Activated naive CD8-positive, alpha-beta T cell treated with anti-CD3 and anti-CD28 coated beads, Interleukin-2, amount 50 U/mL, for 24 hours (primary cell): ENCODE results near the gene PLEKHG4B.
"Not testable (repeated sequence)": the region's sequence is repeated elsewhere in the genome, so short reads cannot be mapped to it uniquely, and the experiment has no call there.

Source experiments
- ATAC-seq: fragments of 150-1000 bp; cut with Tn5 transposase; one replicate; pipeline ENCODE4 v1.10.0; 2021
- DNase-seq: peaks from one replicate; pipeline ENCODE4 v3.0.0; 2021
- H3K27ac Mint-ChIP-seq: one replicate; pipeline ENCODE4 v1.8.0; 2021; ENCODE audit warnings: mild to moderate bottlenecking, mixed read lengths
- H3K27me3 Mint-ChIP-seq: one replicate; pipeline ENCODE4 v1.8.0; 2021; ENCODE audit warnings: mixed read lengths
- H3K36me3 Mint-ChIP-seq: one replicate; pipeline ENCODE4 v1.8.0; 2021; ENCODE audit warnings: low read depth, mixed read lengths
- H3K4me1 Mint-ChIP-seq: one replicate; pipeline ENCODE4 v1.8.0; 2021; ENCODE audit warnings: mixed read lengths
- H3K4me3 Mint-ChIP-seq: one replicate; pipeline ENCODE4 v1.8.0; 2021; ENCODE audit warnings: mild to moderate bottlenecking, moderate library complexity, mixed read lengths
- H3K9me3 Mint-ChIP-seq: one replicate; pipeline ENCODE4 v1.8.0; 2021; ENCODE audit warnings: mixed read lengths

Gene PLEKHG4B

GRCh38 chr5:160921-161802, 69.2 kb downstream of the PLEKHG4B start:
- H3K9me3 Mint-ChIP-seq = no peaks in the 10 kb centered on the region
- no peak for DNase-seq
- no peak overlapping the region for H3K4me3 Mint-ChIP-seq
- H3K27me3 Mint-ChIP-seq = no peaks in the 10 kb centered on the region
- ATAC-seq = no peak
- no peaks in the 10 kb centered on the region for H3K36me3 Mint-ChIP-seq
- peaks cover 1% of the 10 kb centered on the region for H3K4me1 Mint-ChIP-seq
- no peak overlapping the region for H3K27ac Mint-ChIP-seq

- no peaks in the 10 kb centered on the region for H3K27me3 Mint-ChIP-seq
- no peaks in the 10 kb centered on the region for H3K9me3 Mint-ChIP-seq
- ATAC-seq = no peak
These were observed 69.8 kb downstream of the PLEKHG4B start for GRCh38 chr5:161803-162110.

GRCh38 chr5:162190-162564, 70.2 kb downstream of the PLEKHG4B start:
- DNase-seq (no peak), ATAC-seq (no peak)
- no peaks in the 10 kb centered on the region for H3K36me3 Mint-ChIP-seq
- H3K4me3 Mint-ChIP-seq = no peak overlapping the region
- H3K9me3 Mint-ChIP-seq = no peaks in the 10 kb centered on the region
- H3K27me3 Mint-ChIP-seq = no peaks in the 10 kb centered on the region
- peaks cover 1% of the 10 kb centered on the region for H3K4me1 Mint-ChIP-seq
- H3K27ac Mint-ChIP-seq = no peak overlapping the region

More at GRCh38 chr5:161803-162110, 69.8 kb downstream of the PLEKHG4B start:
- no peak overlapping the region for H3K4me3 Mint-ChIP-seq
- no peak for DNase-seq
- no peaks in the 10 kb centered on the region for H3K36me3 Mint-ChIP-seq
- peaks cover 1% of the 10 kb centered on the region for H3K4me1 Mint-ChIP-seq
- H3K27ac Mint-ChIP-seq = no peak overlapping the region

- ATAC-seq = no peak
- Mint-ChIP-seq H3K4me3 (no peak overlapping the region), H3K36me3 (no peaks in the 10 kb centered on the region), H3K4me1 (peaks cover 1% of the 10 kb centered on the region), H3K9me3 (no peaks in the 10 kb centered on the region), H3K27ac (no peak overlapping the region), H3K27me3 (no peaks in the 10 kb centered on the region)
- no peak for DNase-seq
These were observed 70.8 kb downstream of the PLEKHG4B start for GRCh38 chr5:162565-163337.

GRCh38 chr5:163338-163620, 71.3 kb downstream of the PLEKHG4B start:
- Mint-ChIP-seq H3K27me3 (no peaks in the 10 kb centered on the region), H3K27ac (no peak overlapping the region), H3K4me3 (no peak overlapping the region), H3K9me3 (no peaks in the 10 kb centered on the region), H3K4me1 (peaks cover 1% of the 10 kb centered on the region), H3K36me3 (no peaks in the 10 kb centered on the region)
- ATAC-seq (no peak), DNase-seq (no peak)

GRCh38 chr5:163841-164240, 71.9 kb downstream of the PLEKHG4B start:
- Mint-ChIP-seq H3K9me3 (no peaks in the 10 kb centered on the region), H3K27me3 (no peaks in the 10 kb centered on the region), H3K4me1 (peaks cover 1% of the 10 kb centered on the region), H3K36me3 (no peaks in the 10 kb centered on the region), H3K27ac (no peak overlapping the region), H3K4me3 (no peak overlapping the region)
- DNase-seq (no peak), ATAC-seq (no peak)

- ATAC-seq = no peak
- Mint-ChIP-seq H3K27me3 (no peaks in the 10 kb centered on the region), H3K4me3 (no peak overlapping the region), H3K36me3 (no peaks in the 10 kb centered on the region), H3K4me1 (peaks cover 1% of the 10 kb centered on the region), H3K27ac (no peak overlapping the region), H3K9me3 (no peaks in the 10 kb centered on the region)
- DNase-seq = no peak
These were observed 72.3 kb downstream of the PLEKHG4B start for GRCh38 chr5:164244-164643.

GRCh38 chr5:164783-165182, 72.8 kb downstream of the PLEKHG4B start:
- H3K27ac Mint-ChIP-seq, H3K9me3 Mint-ChIP-seq, H3K27me3 Mint-ChIP-seq, H3K4me3 Mint-ChIP-seq, DNase-seq, H3K36me3 Mint-ChIP-seq, ATAC-seq, H3K4me1 Mint-ChIP-seq: not testable (repeated sequence)

- Mint-ChIP-seq H3K27me3 (no peaks in the 10 kb centered on the region), H3K36me3 (no peaks in the 10 kb centered on the region), H3K4me1 (no peaks in the 10 kb centered on the region), H3K27ac (no peak overlapping the region), H3K9me3 (no peaks in the 10 kb centered on the region), H3K4me3 (no peak overlapping the region)
- DNase-seq (no peak), ATAC-seq (no peak)
These were observed 74.7 kb downstream of the PLEKHG4B start for GRCh38 chr5:166441-167372.

GRCh38 chr5:167511-167910, 75.5 kb downstream of the PLEKHG4B start:
- Mint-ChIP-seq H3K4me3 (no peak overlapping the region), H3K36me3 (no peaks in the 10 kb centered on the region), H3K27ac (no peak overlapping the region), H3K9me3 (no peaks in the 10 kb centered on the region), H3K4me1 (no peaks in the 10 kb centered on the region), H3K27me3 (no peaks in the 10 kb centered on the region)
- DNase-seq = no peak
- no peak for ATAC-seq

GRCh38 chr5:167982-168660, 76.2 kb downstream of the PLEKHG4B start:
- DNase-seq (no peak), ATAC-seq (no peak)
- no peak overlapping the region for H3K27ac Mint-ChIP-seq
- no peaks in the 10 kb centered on the region for H3K36me3 Mint-ChIP-seq
- no peak overlapping the region for H3K4me3 Mint-ChIP-seq
- no peaks in the 10 kb centered on the region for H3K9me3 Mint-ChIP-seq
- no peaks in the 10 kb centered on the region for H3K4me1 Mint-ChIP-seq
- H3K27me3 Mint-ChIP-seq = no peaks in the 10 kb centered on the region

- H3K36me3 Mint-ChIP-seq = no peaks in the 10 kb centered on the region
- no peak for ATAC-seq
- no peaks in the 10 kb centered on the region for H3K4me1 Mint-ChIP-seq
- no peak overlapping the region for H3K27ac Mint-ChIP-seq
- no peak overlapping the region for H3K4me3 Mint-ChIP-seq
- no peak for DNase-seq
- H3K9me3 Mint-ChIP-seq = no peaks in the 10 kb centered on the region
- H3K27me3 Mint-ChIP-seq = no peaks in the 10 kb centered on the region
These were observed 77.2 kb downstream of the PLEKHG4B start for GRCh38 chr5:169071-169727.

- Mint-ChIP-seq H3K4me3 (no peak overlapping the region), H3K27ac (no peak overlapping the region), H3K27me3 (no peaks in the 10 kb centered on the region), H3K9me3 (no peaks in the 10 kb centered on the region), H3K36me3 (no peaks in the 10 kb centered on the region), H3K4me1 (no peaks in the 10 kb centered on the region)
- DNase-seq (no peak), ATAC-seq (no peak)
These were observed 77.7 kb downstream of the PLEKHG4B start for GRCh38 chr5:169728-170094.
